GM12892 (cell line): Measurements from ENCODE around the gene APPL2.
"Not testable (repeated sequence)": the region's sequence is repeated elsewhere in the genome, so short reads cannot be mapped to it uniquely, and the experiment has no call there.

Experiments
- POLR2A ChIP-seq: IDR thresholded peaks from 2 replicates; pipeline ENCODE4 v1.6.1; 2011; ENCODE audit warnings: low read depth, low read length, control low read depth
- POLR2AphosphoS5 ChIP-seq: IDR thresholded peaks from 2 replicates; pipeline ENCODE4 v1.6.1; 2011; ENCODE audit warnings: low read depth, low read length, control low read depth
- TAF1 ChIP-seq: IDR thresholded peaks from 2 replicates; pipeline ENCODE4 v1.6.1; 2011; ENCODE audit warnings: low read depth, mild to moderate bottlenecking, control low read depth, low read length, borderline replicate concordance

DNA sequence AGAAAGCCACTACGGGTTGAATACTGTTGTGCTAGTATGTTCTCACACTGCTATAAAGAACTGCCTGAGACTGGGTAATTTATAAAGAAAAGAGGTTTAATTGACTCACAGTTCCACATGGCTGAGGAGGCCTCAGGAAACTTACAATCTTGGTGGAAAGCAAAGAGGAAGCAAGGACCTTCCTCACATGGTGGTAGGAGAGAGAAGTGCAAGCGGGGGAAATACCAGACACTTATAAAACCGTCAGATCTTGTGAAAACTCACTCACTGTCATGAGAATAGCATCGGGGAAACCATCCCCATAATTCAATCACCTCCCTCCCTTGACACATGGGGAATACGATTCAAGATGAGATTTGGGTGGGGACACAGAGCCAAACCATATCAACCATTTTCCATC lies 20.5 kb upstream of the APPL2 start:
- TF ChIP-seq POLR2A, TAF1, POLR2AphosphoS5: not testable (repeated sequence)
